ENCODE measurements around the gene TMEM255B. TPM values are rescaled to one million over a fixed set of nuclear protein-coding genes. Genes with fewer than 3 reads are reported as not detected.

The TMEM255B gene
- total and polyA plus RNA-seq, 2 of the 4 experiments (the other 2 are of a cell fraction) = 0.36 to 0.94 TPM

GRCh38 chr13:113746671-113747070 is 12.4 kb upstream of the TMEM255B start:
- Histone ChIP-seq H4K8ac (ENCODE audit: low read depth in 2 of 2, low read length in 2 of 2) (no peak overlapping the region), H3K79me1 (ENCODE audit: low read depth in 1 of 2, low read length in 2 of 2) (no peaks in the 10 kb centered on the region), H4K91ac (ENCODE audit: insufficient read depth, low read depth, low read length) (no peak overlapping the region), H3K4me2 (ENCODE audit: low read depth, low read length) (no peak overlapping the region), H4K20me1 (ENCODE audit: insufficient read depth, low read length) (peaks cover 4% of the 10 kb centered on the region; the same call in 1 of the 2 replicates), H3K56ac (ENCODE audit: extremely low read depth, insufficient read depth, low read length) (no peak overlapping the region), H3K27me3 (ENCODE audit: control insufficient read depth, insufficient read depth, low read length) (peaks cover 10% of the 10 kb centered on the region; the same call in 1 of the 2 replicates), H3K4me1 (ENCODE audit: control insufficient read depth, insufficient read depth, low read length) (peaks cover 4% of the 10 kb centered on the region; the same call in 1 of the 2 replicates), H3K4ac (ENCODE audit: low read depth, low read length) (no peak overlapping the region), H4K5ac (ENCODE audit: low read depth, low read length) (no peak overlapping the region), H2AK9ac (replicated peaks; ENCODE audit: low read depth, low read length, poor library complexity) (no peak overlapping the region), H3K18ac (ENCODE audit: low read depth, low read length) (no peak overlapping the region), H3K9ac (ENCODE audit: low read depth, low read length) (no peak overlapping the region), H2AK5ac (ENCODE audit: low read depth, low read length) (no peak overlapping the region), H2BK20ac (ENCODE audit: low read depth, low read length) (no peak overlapping the region), H3K36me3 (ENCODE audit: control insufficient read depth, insufficient read depth, low read length) (no peaks in the 10 kb centered on the region), H2BK5ac (ENCODE audit: low read depth, low read length, poor library complexity, severe bottlenecking) (no peak overlapping the region), H2BK15ac (ENCODE audit: low read depth, low read length) (no peak overlapping the region), H3K23ac (ENCODE audit: low read depth, low read length) (no peak overlapping the region), H3K14ac (replicated peaks; ENCODE audit: low read depth, low read length) (no peak overlapping the region), H3K27ac (ENCODE audit: insufficient read depth, low read length) (no peak overlapping the region), H2BK120ac (ENCODE audit: low read depth, low read length) (no peak overlapping the region), H2AFZ (replicated peaks; ENCODE audit: low read length, poor library complexity) (no peak overlapping the region), H3K4me3 (ENCODE audit: insufficient read depth, low read depth, low read length) (no peak overlapping the region), H3K9me3 (ENCODE audit: control insufficient read depth, insufficient read depth, low read length) (no peaks in the 10 kb centered on the region), H3K9me1 (ENCODE audit: insufficient read depth, low read length) (0 out of 2 replicates have a peak, but pooled peaks cover 5% of the 10 kb centered on the region)
- dilution Hi-C loops (cut with HindIII; ENCODE audit: low sequenced_read_pairs, unreplicated experiment) = no loop called here
- ATAC-seq (ENCODE audit: low read depth) = no peak
- in situ Hi-C loops (cut with MboI; ENCODE audit: low sequenced_read_pairs) = no loop called here
- ChIA-PET CTCF (no interaction called here), POLR2A (ENCODE audit: unreplicated experiment) (no interaction called here)
- intact Hi-C loops (cut with micrococcal nuclease) = no loop called here
- WGBS, 2 experiments (ENCODE audit: extremely low coverage in 2 of 2, insufficient read length in 1 of 2) = 100% methylated on average over 1 of the region's 12 CpGs; no CpG with 5 or more reads in 1 of the 2 experiments
- no peak for TF ChIP-seq RCOR1 (IDR thresholded peaks at IDR 0.05; ENCODE audit: insufficient replicate concordance, low read length)
- TF ChIP-seq, protein P1, sequence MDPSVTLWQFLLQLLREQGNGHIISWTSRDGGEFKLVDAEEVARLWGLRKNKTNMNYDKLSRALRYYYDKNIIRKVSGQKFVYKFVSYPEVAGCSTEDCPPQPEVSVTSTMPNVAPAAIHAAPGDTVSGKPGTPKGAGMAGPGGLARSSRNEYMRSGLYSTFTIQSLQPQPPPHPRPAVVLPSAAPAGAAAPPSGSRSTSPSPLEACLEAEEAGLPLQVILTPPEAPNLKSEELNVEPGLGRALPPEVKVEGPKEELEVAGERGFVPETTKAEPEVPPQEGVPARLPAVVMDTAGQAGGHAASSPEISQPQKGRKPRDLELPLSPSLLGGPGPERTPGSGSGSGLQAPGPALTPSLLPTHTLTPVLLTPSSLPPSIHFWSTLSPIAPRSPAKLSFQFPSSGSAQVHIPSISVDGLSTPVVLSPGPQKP (IDR thresholded peaks at IDR 0.05; ENCODE audit: borderline replicate concordance, low read depth, low read length) = no peak
- no peak for TF ChIP-seq MXI1 (IDR thresholded peaks at IDR 0.05; ENCODE audit: borderline replicate concordance, low read depth, low read length)
- TF ChIP-seq CHD1 (IDR thresholded peaks at IDR 0.05; ENCODE audit: low read depth, low read length) = no peak
- TF ChIP-seq SMC3 (IDR thresholded peaks at IDR 0.05; ENCODE audit: low read depth, low read length) = no peak
- no peak for TF ChIP-seq MAZ (IDR thresholded peaks at IDR 0.05; ENCODE audit: borderline replicate concordance, low read depth, low read length)
- TF ChIP-seq MAFK (IDR thresholded peaks at IDR 0.05; ENCODE audit: low read depth, low read length) = no peak
- no peak for TF ChIP-seq BHLHE40 (IDR thresholded peaks at IDR 0.05; ENCODE audit: low read depth, low read length)
- no peak for TF ChIP-seq CEBPB (IDR thresholded peaks at IDR 0.05; ENCODE audit: low read depth, low read length)
- no peak for TF ChIP-seq POLR2A (IDR thresholded peaks at IDR 0.05; ENCODE audit: low read depth, low read length)
- no TSS peak for BruUV-seq (replicated peaks)
- DNase-seq = no peak

Data from IMR-90 (cell line).